NCI-H524 treated with DMSO at 0.1 percent for 48 hours (cell line): ENCODE data around the gene TMEM87B.
A peak's percentile ranks its signal among the peaks of the same experiment; 100 is the strongest.
"Not testable (repeated sequence)": the region's sequence is repeated elsewhere in the genome, so short reads cannot be mapped to it uniquely, and the experiment has no call there.

Source experiments
- DNase-seq: peaks from one replicate; lab custom pipeline; 2025; lab: John Stamatoyannopoulos, UW

Gene TMEM87B

GRCh38 chr2:112032689-112033465 lies 22.2 kb upstream of the TMEM87B start:
- no peak for DNase-seq

GRCh38 chr2:112033600-112033999 lies 21.5 kb upstream of the TMEM87B start:
- DNase-seq = no peak

GRCh38 chr2:112034924-112035323 lies 20.1 kb upstream of the TMEM87B start:
- DNase-seq = no peak

GRCh38 chr2:112035786-112036185 lies 19.3 kb upstream of the TMEM87B start:
- no peak for DNase-seq

GRCh38 chr2:112039556-112039955 lies 15.5 kb upstream of the TMEM87B start:
- not testable (repeated sequence) for DNase-seq

GRCh38 chr2:112040066-112040465 lies 15.0 kb upstream of the TMEM87B start:
- DNase-seq = not testable (repeated sequence)

GRCh38 chr2:112041460-112041859 lies 13.6 kb upstream of the TMEM87B start:
- not testable (repeated sequence) for DNase-seq

GRCh38 chr2:112045446-112046014 lies 9.5 kb upstream of the TMEM87B start:
- no peak for DNase-seq

GRCh38 chr2:112046231-112046630 lies 8.8 kb upstream of the TMEM87B start:
- no peak for DNase-seq

- DNase-seq = no peak
These were observed 7.4 kb upstream of the TMEM87B start for GRCh38 chr2:112047537-112048235.

GRCh38 chr2:112048236-112048592 lies 6.9 kb upstream of the TMEM87B start:
- no peak for DNase-seq

GRCh38 chr2:112048887-112049286 lies 6.2 kb upstream of the TMEM87B start:
- DNase-seq = no peak

- DNase-seq = no peak
These were observed 4.8 kb upstream of the TMEM87B start for GRCh38 chr2:112050316-112050715.

GRCh38 chr2:112053917-112054846 lies 887 bp upstream of the TMEM87B start:
- DNase-seq = peak; percentile 69

GRCh38 chr2:112055730-112056625 lies 909 bp downstream of the TMEM87B start:
- no peak for DNase-seq

- DNase-seq = no peak
These were observed 1.5 kb downstream of the TMEM87B start for GRCh38 chr2:112056626-112056987.

GRCh38 chr2:112059671-112060070 lies 4.6 kb downstream of the TMEM87B start:
- no peak for DNase-seq

- no peak for DNase-seq
These were observed 6.2 kb downstream of the TMEM87B start for GRCh38 chr2:112061299-112061698.

GRCh38 chr2:112061840-112062239 lies 6.8 kb downstream of the TMEM87B start:
- DNase-seq = no peak

GRCh38 chr2:112062894-112063293 lies 7.8 kb downstream of the TMEM87B start:
- DNase-seq = no peak

- no peak for DNase-seq
These were observed 10.4 kb downstream of the TMEM87B start for GRCh38 chr2:112065486-112065885.
